SK-N-SH (cell line): ENCODE data around the gene NOX5.
"Not testable (repeated sequence)": the region's sequence is repeated elsewhere in the genome, so short reads cannot be mapped to it uniquely, and the experiment has no call there.

Experiments
- CHD2 ChIP-seq: fragments of 150-350 bp; IDR thresholded peaks from 2 replicates; pipeline ENCODE4 v1.6.1; 2018; ENCODE audit warnings: low read length; ENCODE audit not compliant: partially characterized antibody
- CTCF ChIP-seq: fragments of 200-600 bp; sonication (generic); IDR thresholded peaks from 2 replicates; pipeline ENCODE4 v1.6.1; 2017; ENCODE audit warnings: antibody characterized with exemption, mild to moderate bottlenecking, moderate library complexity
- IRF3 ChIP-seq: fragments of 150-350 bp; IDR thresholded peaks from 2 replicates; pipeline ENCODE4 v1.6.1; 2016; ENCODE audit warnings: mild to moderate bottlenecking, low read depth, low read length
- JUND ChIP-seq: IDR thresholded peaks from 2 replicates; pipeline ENCODE4 v1.4.0; 2012
- MXI1 ChIP-seq: IDR thresholded peaks from 2 replicates; pipeline ENCODE4 v1.6.1; 2012; ENCODE audit warnings: mild to moderate bottlenecking, low read depth, low read length, improper control_type of control experiment
- NFIC ChIP-seq: IDR thresholded peaks from 2 replicates; pipeline ENCODE4 v1.4.0; 2012; ENCODE audit warnings: borderline replicate concordance
- NRF1 ChIP-seq: IDR thresholded peaks from 2 replicates; pipeline ENCODE4 v1.6.1; 2012; ENCODE audit warnings: low read depth, mild to moderate bottlenecking, low read length
- RCOR1 ChIP-seq: fragments of 150-350 bp; IDR thresholded peaks from 2 replicates; pipeline ENCODE4 v1.6.1; 2017; ENCODE audit warnings: antibody characterized with exemption, low read length
- REST ChIP-seq: IDR thresholded peaks from 2 replicates; pipeline ENCODE4 v1.6.1; 2012; ENCODE audit warnings: mild to moderate bottlenecking, low read depth, low read length, moderate library complexity
- RFX5 ChIP-seq: IDR thresholded peaks from 2 replicates; pipeline ENCODE4 v1.6.1; 2012; ENCODE audit warnings: mild to moderate bottlenecking, improper control_type of control experiment, low read length
- SMC3 ChIP-seq: IDR thresholded peaks from 2 replicates; pipeline ENCODE4 v1.6.1; 2012; ENCODE audit warnings: low read depth, low read length, improper control_type of control experiment
- TAF1 ChIP-seq: IDR thresholded peaks from 2 replicates; pipeline ENCODE4 v1.6.1; 2012; ENCODE audit warnings: low read depth, mild to moderate bottlenecking, low read length, moderate library complexity, borderline replicate concordance

GRCh38 chr15:68975651-68976160 is 38.8 kb upstream of the NOX5 start:
- TF ChIP-seq JUND, CTCF, RCOR1, MXI1, RFX5, REST, NFIC, SMC3, CHD2, TAF1, IRF3, NRF1: not testable (repeated sequence)
